GM21825 (cell line): Measurements from ENCODE around the gene NOC2L.

Experiments
- ATAC-seq: cut with Tn5 transposase; IDR thresholded peaks from one replicate; pipeline ENCODE4 v1.9.1; 2021; ENCODE audit warnings: mild to moderate bottlenecking, moderate library complexity; ENCODE audit not compliant: unreplicated experiment

The NOC2L gene

GRCh38 chr1:944341-945325, 14.4 kb downstream of the NOC2L start:
- no peak for ATAC-seq

GRCh38 chr1:943545-944340, 15.3 kb downstream of the NOC2L start:
- ATAC-seq, result no peak

GRCh38 chr1:942864-943533, 16.1 kb downstream of the NOC2L start:
- ATAC-seq, result no peak

- ATAC-seq, result no peak
These were observed 16.6 kb downstream of the NOC2L start for GRCh38 chr1:942411-942821.

- ATAC-seq, result no peak
These were observed 17.3 kb downstream of the NOC2L start for GRCh38 chr1:941588-942383.

- ATAC-seq, result no peak
These were observed 18.0 kb downstream of the NOC2L start for GRCh38 chr1:941015-941587.

GRCh38 chr1:940107-941014, 18.7 kb downstream of the NOC2L start:
- no peak for ATAC-seq

- no peak for ATAC-seq
These were observed 19.4 kb downstream of the NOC2L start for GRCh38 chr1:939511-940106.

- no peak for ATAC-seq
These were observed 20.2 kb downstream of the NOC2L start for GRCh38 chr1:938711-939489.

- no peak for ATAC-seq
These were observed 20.9 kb downstream of the NOC2L start for GRCh38 chr1:938088-938683.

GRCh38 chr1:937521-937920, 21.5 kb downstream of the NOC2L start:
- ATAC-seq, result no peak

GRCh38 chr1:936348-937264, 22.4 kb downstream of the NOC2L start:
- ATAC-seq, result no peak

GRCh38 chr1:935751-936231, 23.3 kb downstream of the NOC2L start:
- no peak for ATAC-seq

GRCh38 chr1:934991-935750, 23.9 kb downstream of the NOC2L start:
- ATAC-seq, result no peak

- no peak for ATAC-seq
These were observed 25.5 kb downstream of the NOC2L start for GRCh38 chr1:933603-933940.
